Smooth muscle cell (in vitro differentiated cells): ENCODE results near the gene PAK6. TPM values are rescaled to one million over a fixed set of nuclear protein-coding genes. Genes with fewer than 3 reads are reported as not detected.
A peak's percentile ranks its signal among the peaks of the same experiment; 100 is the strongest.

Experiments
- DNase-seq: peaks from one replicate; lab custom pipeline; 2025; ENCODE audit not compliant: unreplicated experiment; lab: John Stamatoyannopoulos, UW
- H2AFZ ChIP-seq: fragments of 200-600 bp; sonication (generic); 2 replicates; pipeline ENCODE4 v1.6.0; 2016; ENCODE audit warnings: antibody characterized with exemption, low read depth, mild to moderate bottlenecking
- H3F3A ChIP-seq: fragments of 200-600 bp; sonication (generic); 2 replicates; pipeline ENCODE4 v1.6.0; 2017; ENCODE audit warnings: antibody characterized with exemption, low read depth
- H3K27ac ChIP-seq: fragments of 200-600 bp; sonication (generic); 2 replicates; pipeline ENCODE4 v1.5.1; 2016; ENCODE audit warnings: low read depth, mild to moderate bottlenecking
- H3K27me3 ChIP-seq: fragments of 200-600 bp; sonication (generic); 2 replicates; pipeline ENCODE4 v1.6.1; 2016; ENCODE audit warnings: low read depth, mild to moderate bottlenecking
- H3K36me3 ChIP-seq: fragments of 200-600 bp; sonication (generic); 2 replicates; pipeline ENCODE4 v1.5.1; 2016; ENCODE audit warnings: low read depth
- H3K4me1 ChIP-seq: fragments of 200-600 bp; sonication (generic); 2 replicates; pipeline ENCODE4 v1.5.1; 2016; ENCODE audit warnings: low read depth
- H3K4me2 ChIP-seq: fragments of 200-600 bp; sonication (generic); 2 replicates; pipeline ENCODE4 v1.6.0; 2016; ENCODE audit warnings: mild to moderate bottlenecking
- H3K4me3 ChIP-seq: fragments of 200-600 bp; sonication (generic); 2 replicates; pipeline ENCODE4 v1.5.1; 2016; ENCODE audit warnings: mild to moderate bottlenecking
- H3K79me2 ChIP-seq: fragments of 200-600 bp; sonication (generic); 2 replicates; pipeline ENCODE4 v1.6.0; 2016; ENCODE audit warnings: low read depth, mild to moderate bottlenecking
- H3K9ac ChIP-seq: fragments of 200-600 bp; sonication (generic); 2 replicates; pipeline ENCODE4 v1.6.0; 2016; ENCODE audit warnings: low read depth
- H3K9me3 ChIP-seq: fragments of 200-600 bp; sonication (generic); replicated peaks from 2 replicates; pipeline ENCODE4 v1.5.1; 2016; ENCODE audit warnings: low read depth
- H4K20me1 ChIP-seq: fragments of 200-600 bp; sonication (generic); 2 replicates; pipeline ENCODE4 v1.6.0; 2016; ENCODE audit warnings: low read depth
- CTCF ChIP-seq: fragments of 200-600 bp; sonication (generic); IDR thresholded peaks from 2 replicates; pipeline ENCODE4 v1.5.1; 2017; ENCODE audit warnings: borderline replicate concordance, mild to moderate bottlenecking, antibody characterized with exemption; ENCODE audit not compliant: insufficient read depth, poor library complexity, severe bottlenecking
- WGBS: methylation state at CpG from one replicate; pipeline ENCODE4 v1.1.7; 2016; ENCODE audit warnings: low lambda C conversion rate; 5-methylcytosine and 5-hydroxymethylcytosine counted together
- polyA plus RNA-seq: library from polyadenylated mRNA; unstranded; fragments of >200 nt; fragmentation: Nextera tagmentation; extraction: Ambion mirVana; gene quantifications from 2 replicates; pipeline ENCODE4 v1.2.1, GENCODE V29; 2016
- total RNA-seq: library from RNA; depleted of rRNA; stranded (reverse); fragments of >200 nt; gene quantifications from 2 replicates; pipeline ENCODE4 v1.2.3, GENCODE V29; 2014

PAK6 gene
- total and polyA plus RNA-seq, 2 experiments from 2014 or later = 0.29 to 1.6 TPM

- no peak for TF ChIP-seq CTCF
- no peak overlapping the region for H3K4me3 ChIP-seq
- no peak overlapping the region for H2AFZ ChIP-seq
- no peaks in the 10 kb centered on the region for H3K36me3 ChIP-seq
- no peaks in the 10 kb centered on the region for H4K20me1 ChIP-seq
- no peak for DNase-seq
- WGBS = 91% methylated on average over 2 of the region's 2 CpGs
- no peaks in the 10 kb centered on the region for H3F3A ChIP-seq
- H3K4me2 ChIP-seq = no peak overlapping the region
- no peaks in the 10 kb centered on the region for H3K9me3 ChIP-seq
- no peak overlapping the region for H3K9ac ChIP-seq
- no peak overlapping the region for H3K27ac ChIP-seq
- peaks cover 20% of the 10 kb centered on the region for H3K27me3 ChIP-seq
- H3K79me2 ChIP-seq = no peaks in the 10 kb centered on the region
- H3K4me1 ChIP-seq = peaks cover 9% of the 10 kb centered on the region
Observed at GRCh38 chr15:40300771-40301170, 61.9 kb downstream of the PAK6 start.

- Histone ChIP-seq H2AFZ (no peak overlapping the region), H3K36me3 (no peaks in the 10 kb centered on the region), H3K27me3 (peaks cover 24% of the 10 kb centered on the region), H3K27ac (no peak overlapping the region), H3K9me3 (no peaks in the 10 kb centered on the region), H3K4me3 (no peak overlapping the region), H3K9ac (no peak overlapping the region), H4K20me1 (no peaks in the 10 kb centered on the region), H3K4me1 (peaks cover 9% of the 10 kb centered on the region), H3K79me2 (no peaks in the 10 kb centered on the region), H3K4me2 (peak overlapping the region; percentile 83), H3F3A (no peaks in the 10 kb centered on the region)
- DNase-seq = no peak
- TF ChIP-seq CTCF = no peak
- 26% methylated on average over 12 of the region's 12 CpGs for WGBS
Observed at GRCh38 chr15:40301467-40302179, 62.8 kb downstream of the PAK6 start.

GRCh38 chr15:40302288-40302886, 63.5 kb downstream of the PAK6 start:
- WGBS = 96% methylated on average over 19 of the region's 19 CpGs
- Histone ChIP-seq H3K9ac (no peak overlapping the region), H2AFZ (no peak overlapping the region), H3K36me3 (no peaks in the 10 kb centered on the region), H3K27me3 (peaks cover 26% of the 10 kb centered on the region), H3K4me1 (peaks cover 15% of the 10 kb centered on the region), H3K27ac (no peak overlapping the region), H3K9me3 (no peaks in the 10 kb centered on the region), H3K4me3 (no peak overlapping the region), H3K79me2 (no peaks in the 10 kb centered on the region), H4K20me1 (no peaks in the 10 kb centered on the region), H3K4me2 (no peak overlapping the region), H3F3A (no peaks in the 10 kb centered on the region)
- DNase-seq = no peak
- no peak for TF ChIP-seq CTCF
